Ovary (tissue), 3 donors: ENCODE results near the gene LAPTM5.

Experiments used
- CTCF ChIP-seq, 3 donors: fragments of 450-650 bp in 2 of 3; fragments of 200-600 bp in 1 of 3; IDR thresholded peaks; one replicate each; pipeline versions ENCODE4 v1.5.1 to v1.8.0; 2016 to 2022; ENCODE audit warnings: antibody characterized with exemption in 3 of 3, mild to moderate bottlenecking in 1 of 3
- EP300 ChIP-seq: sonication (generic); formaldehyde crosslinking; IDR thresholded peaks from one replicate; pipeline ENCODE4 v1.6.1; 2017; ENCODE audit warnings: antibody characterized with exemption
- POLR2A ChIP-seq: fragments of 450-650 bp; IDR thresholded peaks from one replicate; pipeline ENCODE4 v1.6.1; 2017; ENCODE audit warnings: antibody characterized with exemption, mild to moderate bottlenecking, moderate library complexity
- donor health status: DM: no; HTN: no; CAD: no.

- TF ChIP-seq CTCF (IDR thresholded peaks at IDR 0.05) (no peak), EP300 (no peak), POLR2A (no peak)
Observed at GRCh38 chr1:30781906-30782305, 24.3 kb upstream of the LAPTM5 start.
